GM19438 (cell line): ENCODE results near the gene HBG1.
A peak's percentile ranks its signal among the peaks of the same experiment; 100 is the strongest.

Experiments
- ATAC-seq: cut with Tn5 transposase; IDR thresholded peaks from one replicate; pipeline ENCODE4 v1.9.1; 2021; ENCODE audit warnings: low read depth; ENCODE audit not compliant: unreplicated experiment

The HBG1 gene

DNA sequence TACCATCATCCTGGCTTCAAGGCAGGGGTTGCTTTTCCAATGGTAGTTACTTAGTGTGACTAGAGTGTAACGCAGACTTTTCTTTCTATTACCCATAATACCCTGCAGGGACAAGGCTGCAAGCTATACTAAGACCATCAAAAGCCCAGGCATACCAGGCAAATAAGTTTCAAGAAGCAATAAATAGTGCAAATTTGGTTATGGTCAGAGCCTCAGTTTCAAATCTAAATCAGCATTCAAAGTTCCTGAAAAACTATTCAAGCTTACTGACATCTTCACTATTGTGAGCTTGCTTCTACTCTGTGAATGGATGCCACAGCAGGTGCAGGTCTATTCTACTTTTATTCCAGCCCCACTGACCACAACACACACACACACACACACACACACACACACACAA, 20.3 kb downstream of the HBG1 start:
- no peak for ATAC-seq

DNA sequence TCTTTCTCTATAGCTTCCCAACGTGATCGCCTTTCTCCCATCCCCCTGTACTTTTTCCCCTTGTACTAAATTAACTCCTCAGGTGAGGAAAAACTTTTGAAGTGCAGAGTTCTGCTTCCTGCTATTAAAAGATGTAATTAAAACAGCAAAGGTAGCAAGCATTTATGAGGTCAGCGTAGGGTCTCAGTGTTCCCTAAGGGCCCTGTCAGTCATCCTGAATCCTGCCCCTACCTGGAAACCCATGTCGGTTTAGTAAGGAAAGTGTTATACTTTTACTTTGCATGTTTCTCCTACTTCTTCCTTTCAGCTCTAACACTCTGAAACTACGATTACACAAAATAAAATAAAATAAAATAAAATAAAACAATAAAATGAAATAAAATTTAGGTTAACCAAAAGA, 21.5 kb downstream of the HBG1 start:
- no peak for ATAC-seq

DNA sequence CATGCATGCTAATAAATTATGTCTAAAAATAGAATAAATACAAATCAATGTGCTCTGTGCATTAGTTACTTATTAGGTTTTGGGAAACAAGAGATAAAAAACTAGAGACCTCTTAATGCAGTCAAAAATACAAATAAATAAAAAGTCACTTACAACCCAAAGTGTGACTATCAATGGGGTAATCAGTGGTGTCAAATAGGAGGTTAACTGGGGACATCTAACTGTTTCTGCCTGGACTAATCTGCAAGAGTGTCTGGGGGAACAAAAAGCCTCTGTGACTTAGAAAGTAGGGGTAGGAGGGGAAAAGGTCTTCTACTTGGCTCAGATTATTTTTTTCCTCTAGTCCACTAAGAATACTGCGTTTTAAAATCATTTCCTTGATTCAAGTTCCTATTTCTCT, 22.0 kb downstream of the HBG1 start:
- no peak for ATAC-seq

DNA sequence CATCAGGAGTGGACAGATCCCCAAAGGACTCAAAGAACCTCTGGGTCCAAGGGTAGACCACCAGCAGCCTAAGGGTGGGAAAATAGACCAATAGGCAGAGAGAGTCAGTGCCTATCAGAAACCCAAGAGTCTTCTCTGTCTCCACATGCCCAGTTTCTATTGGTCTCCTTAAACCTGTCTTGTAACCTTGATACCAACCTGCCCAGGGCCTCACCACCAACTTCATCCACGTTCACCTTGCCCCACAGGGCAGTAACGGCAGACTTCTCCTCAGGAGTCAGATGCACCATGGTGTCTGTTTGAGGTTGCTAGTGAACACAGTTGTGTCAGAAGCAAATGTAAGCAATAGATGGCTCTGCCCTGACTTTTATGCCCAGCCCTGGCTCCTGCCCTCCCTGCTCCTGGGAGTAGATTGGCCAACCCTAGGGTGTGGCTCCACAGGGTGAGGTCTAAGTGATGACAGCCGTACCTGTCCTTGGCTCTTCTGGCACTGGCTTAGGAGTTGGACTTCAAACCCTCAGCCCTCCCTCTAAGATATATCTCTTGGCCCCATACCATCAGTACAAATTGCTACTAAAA, 22.8 kb downstream of the HBG1 start, which contains the start of gene HBB:
HBB (minus strand) TSS at position 340 of the 579 bp plus-strand sequence; CDS start at position 290, 50 bp downstream.
- no peak for ATAC-seq

DNA sequence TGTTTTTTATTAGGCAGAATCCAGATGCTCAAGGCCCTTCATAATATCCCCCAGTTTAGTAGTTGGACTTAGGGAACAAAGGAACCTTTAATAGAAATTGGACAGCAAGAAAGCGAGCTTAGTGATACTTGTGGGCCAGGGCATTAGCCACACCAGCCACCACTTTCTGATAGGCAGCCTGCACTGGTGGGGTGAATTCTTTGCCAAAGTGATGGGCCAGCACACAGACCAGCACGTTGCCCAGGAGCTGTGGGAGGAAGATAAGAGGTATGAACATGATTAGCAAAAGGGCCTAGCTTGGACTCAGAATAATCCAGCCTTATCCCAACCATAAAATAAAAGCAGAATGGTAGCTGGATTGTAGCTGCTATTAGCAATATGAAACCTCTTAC, 24.2 kb downstream of the HBG1 start:
- ATAC-seq = no peak

DNA sequence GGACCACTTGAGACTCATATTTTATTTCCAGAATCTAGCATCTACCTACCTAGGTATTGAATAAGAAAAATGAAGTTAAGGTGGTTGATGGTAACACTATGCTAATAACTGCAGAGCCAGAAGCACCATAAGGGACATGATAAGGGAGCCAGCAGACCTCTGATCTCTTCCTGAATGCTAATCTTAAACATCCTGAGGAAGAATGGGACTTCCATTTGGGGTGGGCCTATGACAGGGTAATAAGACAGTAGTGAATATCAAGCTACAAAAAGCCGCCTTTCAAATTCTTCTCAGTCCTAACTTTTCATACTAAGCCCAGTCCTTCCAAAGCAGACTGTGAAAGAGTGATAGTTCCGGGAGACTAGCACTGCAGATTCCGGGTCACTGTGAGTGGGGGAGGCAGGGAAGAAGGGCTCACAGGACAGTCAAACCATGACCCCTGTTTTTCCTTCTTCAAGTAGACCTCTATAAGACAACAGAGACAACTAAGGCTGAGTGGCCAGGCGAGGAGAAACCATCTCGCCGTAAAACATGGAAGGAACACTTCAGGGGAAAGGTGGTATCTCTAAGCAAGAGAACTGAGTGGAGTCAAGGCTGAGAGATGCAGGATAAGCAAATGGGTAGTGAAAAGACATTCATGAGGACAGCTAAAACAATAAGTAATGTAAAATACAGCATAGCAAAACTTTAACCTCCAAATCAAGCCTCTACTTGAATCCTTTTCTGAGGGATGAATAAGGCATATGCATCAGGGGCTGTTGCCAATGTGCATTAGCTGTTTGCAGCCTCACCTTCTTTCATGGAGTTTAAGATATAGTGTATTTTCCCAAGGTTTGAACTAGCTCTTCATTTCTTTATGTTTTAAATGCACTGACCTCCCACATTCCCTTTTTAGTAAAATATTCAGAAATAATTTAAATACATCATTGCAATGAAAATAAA, 24.8 kb downstream of the HBG1 start:
- no peak for ATAC-seq

DNA sequence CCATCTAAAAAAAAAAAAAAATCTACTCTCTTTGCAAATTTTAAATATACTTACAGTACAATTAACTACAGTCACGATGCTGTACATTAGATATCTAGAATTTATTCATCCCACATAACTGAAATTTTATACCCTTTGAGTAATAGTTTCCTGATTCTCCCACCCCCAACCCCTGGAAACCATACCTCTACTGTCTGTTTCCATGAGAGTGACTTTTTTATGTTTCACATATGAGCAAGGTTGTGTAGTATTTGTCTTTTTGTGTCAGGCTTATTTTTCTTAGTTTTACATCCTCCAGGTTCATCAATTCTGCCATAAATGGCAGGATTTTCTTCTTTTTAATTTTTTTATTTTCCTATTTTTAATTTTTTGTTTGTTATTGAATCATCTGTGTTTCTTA, 26.0 kb downstream of the HBG1 start:
- ATAC-seq = no peak

DNA sequence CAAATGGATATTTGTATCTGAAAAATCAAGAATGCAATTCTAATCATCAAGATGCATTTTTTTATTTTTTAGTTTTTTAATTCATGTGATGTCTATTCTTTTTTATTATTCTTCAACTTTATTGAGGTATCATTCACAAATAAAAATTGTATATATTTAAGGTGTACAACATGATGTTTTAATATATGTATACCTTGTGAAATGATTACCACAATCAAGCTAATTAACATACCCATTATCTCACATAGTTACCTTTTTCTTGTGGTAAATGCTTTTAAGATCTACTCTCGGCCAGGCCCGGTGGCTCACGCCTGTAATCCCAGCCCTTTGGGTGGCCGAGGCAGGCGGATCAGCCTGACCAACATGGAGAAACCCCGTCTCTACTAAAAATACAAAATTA, 26.5 kb downstream of the HBG1 start:
- ATAC-seq = no peak

DNA sequence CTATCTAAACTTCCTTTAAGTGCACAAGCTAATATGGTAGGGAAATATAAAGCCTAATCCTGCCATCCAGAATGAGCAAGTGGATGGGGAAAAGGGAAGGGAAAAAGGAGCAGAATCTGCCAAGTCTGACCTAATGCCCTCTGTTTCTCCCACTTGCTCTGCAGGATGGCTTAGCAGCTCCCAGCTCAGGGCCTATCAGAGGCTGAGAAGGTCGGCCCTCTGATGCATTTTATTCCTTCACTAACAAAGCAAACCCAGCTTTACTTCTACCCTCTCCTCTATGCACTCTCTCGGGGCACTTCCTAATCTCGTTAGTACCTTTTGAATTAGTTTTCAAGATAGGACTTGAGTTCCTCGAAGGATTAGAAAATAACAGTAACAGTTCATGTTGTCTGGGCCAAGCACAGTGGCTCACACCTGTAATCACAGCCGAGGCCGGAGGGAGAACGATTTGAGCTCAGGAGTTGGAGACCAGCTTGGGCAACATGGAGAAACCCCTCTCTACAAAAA, 39.2 kb downstream of the HBG1 start:
- no peak for ATAC-seq

DNA sequence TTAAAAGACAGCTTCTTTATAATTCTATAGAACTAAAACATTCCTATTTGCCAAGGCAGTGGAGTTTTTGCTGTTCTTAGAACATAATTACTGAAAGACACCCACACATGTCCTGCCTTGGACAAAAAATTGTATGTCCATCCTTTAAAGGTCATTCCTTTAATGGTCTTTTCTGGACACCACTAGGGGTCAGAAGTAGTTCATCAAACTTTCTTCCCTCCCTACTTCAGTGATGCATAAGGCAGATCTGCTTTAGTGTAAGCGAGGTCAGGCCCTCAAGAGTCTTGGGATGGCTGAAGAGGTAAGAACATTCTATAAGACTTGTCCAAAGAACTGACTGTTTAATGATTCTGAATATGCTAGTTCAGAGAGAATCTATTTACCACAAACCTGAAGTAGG, 44.9 kb downstream of the HBG1 start:
- ATAC-seq = peak; percentile 81

DNA sequence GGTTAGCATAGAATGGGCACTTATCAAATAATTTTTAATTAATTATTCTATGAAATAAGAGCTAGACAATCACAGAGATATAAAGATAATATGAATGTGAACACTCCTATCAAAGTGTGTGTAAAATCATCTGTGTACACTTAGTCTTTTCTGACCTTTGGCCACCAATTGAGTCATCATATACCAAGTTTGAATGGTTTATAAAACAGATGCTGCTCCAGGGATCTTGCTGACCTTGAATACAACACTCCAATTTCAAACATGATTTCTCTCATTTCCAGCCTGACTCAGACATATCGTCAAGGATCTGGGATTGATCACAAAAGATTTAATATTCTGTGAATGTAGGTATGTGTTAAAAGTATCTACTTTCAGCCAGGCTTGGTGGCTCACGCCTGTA, 46.3 kb downstream of the HBG1 start:
- no peak for ATAC-seq

DNA sequence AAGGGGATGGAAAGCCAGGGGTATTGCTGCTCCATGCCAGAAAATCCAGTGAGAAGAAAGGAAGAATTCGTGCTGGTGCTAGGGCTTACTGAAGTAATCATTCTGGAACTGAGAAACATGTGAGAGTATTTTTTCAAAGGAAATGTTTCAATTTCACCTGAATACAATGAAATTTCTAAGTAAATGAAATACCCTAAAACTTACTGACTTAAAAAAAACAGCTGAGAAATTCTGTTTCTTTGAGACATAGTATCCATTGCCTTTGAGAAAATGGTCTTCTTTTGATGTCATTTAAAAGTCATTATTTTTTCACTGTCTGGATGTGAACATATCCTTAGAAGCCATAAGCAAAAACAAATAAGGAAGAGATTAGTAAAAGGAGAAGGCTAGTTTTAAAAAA, 49.1 kb downstream of the HBG1 start, which contains the start of gene OR51V1:
OR51V1 (minus strand) TSS at position 101 of the 400 bp plus-strand sequence; CDS start at position 101, 0 bp downstream.
- ATAC-seq = no peak

DNA sequence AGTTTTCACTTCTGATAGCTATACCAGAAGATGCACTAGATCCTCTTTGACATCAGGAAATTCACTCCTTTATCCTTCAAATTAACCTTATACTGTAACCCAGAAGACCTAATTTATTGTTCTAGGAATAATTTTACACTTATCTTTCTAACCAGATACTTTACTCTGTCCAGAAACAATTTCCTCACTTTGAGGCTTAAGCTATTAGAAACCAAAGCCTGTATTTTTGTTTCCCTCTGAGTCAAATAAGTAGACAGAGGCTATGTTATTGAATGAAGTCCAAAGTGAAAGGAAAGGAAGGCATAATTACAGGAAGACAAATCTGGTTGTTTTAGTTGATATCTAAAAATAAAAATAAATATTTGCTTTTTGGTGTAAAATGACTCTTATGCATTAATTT, 51.4 kb downstream of the HBG1 start:
- no peak for ATAC-seq
